Neutrophil (primary cell): ENCODE results near the gene ZNF530.

Experiments
- H3K27ac ChIP-seq: fragments of 200-600 bp; sonication (generic); 2 replicates; pipeline ENCODE4 v1.5.1; 2016; ENCODE audit warnings: mild to moderate bottlenecking, moderate library complexity
- H3K27me3 ChIP-seq: fragments of 200-600 bp; sonication (generic); 2 replicates; pipeline ENCODE4 v1.6.0; 2016; ENCODE audit warnings: mild to moderate bottlenecking
- H3K36me3 ChIP-seq: fragments of 200-600 bp; sonication (generic); 2 replicates; pipeline ENCODE4 v1.5.1; 2017
- H3K4me1 ChIP-seq, 2 experiments: fragments of 200-600 bp in 1 of 2; sonication (generic) in 1 of 2; 1 replicate in 1 of 2; 2 replicates in 1 of 2; pipeline versions ENCODE4 v1.5.1 to v1.6.1; 2013 to 2016; ENCODE audit warnings: low read depth in 1 of 2, low read length in 1 of 2, mild to moderate bottlenecking in 1 of 2, moderate library complexity in 1 of 2; ENCODE audit not compliant: control insufficient read depth in 1 of 2, insufficient read depth in 1 of 2
- H3K4me3 ChIP-seq, 2 experiments: fragments of 200-600 bp in 1 of 2; sonication (generic) in 1 of 2; 1 replicate in 1 of 2; 2 replicates in 1 of 2; pipeline ENCODE4 v1.5.1; 2013 to 2016; ENCODE audit warnings: low read depth in 1 of 2, low read length in 1 of 2, mild to moderate bottlenecking in 1 of 2, moderate library complexity in 1 of 2
- H3K9me3 ChIP-seq: fragments of 200-600 bp; sonication (generic); 2 replicates; pipeline ENCODE4 v1.5.1; 2016
- TF ChIP-seq, protein P1 (sequence below): fragments of 200-600 bp; sonication (generic); IDR thresholded peaks from 2 replicates; pipeline ENCODE4 v1.5.1; 2016; ENCODE audit warnings: antibody characterized with exemption

The ZNF530 gene

DNA sequence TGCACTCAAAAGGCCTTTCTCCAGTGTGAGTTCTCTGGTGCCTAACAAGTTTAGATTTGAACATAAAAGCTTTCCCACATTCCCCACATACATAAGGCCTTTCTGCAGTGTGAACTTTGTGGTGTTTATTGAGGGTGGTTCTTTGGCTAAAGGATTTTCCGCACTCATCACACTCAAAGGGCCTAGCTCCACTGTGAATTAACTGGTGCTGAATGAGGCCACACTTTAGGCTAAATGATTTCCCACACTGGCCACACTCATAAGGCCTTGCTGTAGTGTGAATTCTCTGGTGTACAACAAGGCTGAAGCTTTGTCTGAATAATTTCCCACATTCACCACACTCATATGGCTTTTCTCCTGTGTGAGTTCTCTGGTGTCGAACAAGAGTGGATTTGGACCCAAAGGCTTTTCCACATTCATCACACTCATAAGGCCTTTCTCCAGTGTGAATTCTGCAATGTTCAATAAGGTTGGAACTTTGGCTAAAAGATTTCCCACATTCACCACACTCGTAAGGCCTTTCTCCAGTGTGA, 27.2 kb upstream of the ZNF530 start:
- H3K36me3 ChIP-seq: peaks cover 7% of the 10 kb centered on the region
- no peaks in the 10 kb centered on the region for H3K27me3 ChIP-seq
- TF ChIP-seq, protein P1, sequence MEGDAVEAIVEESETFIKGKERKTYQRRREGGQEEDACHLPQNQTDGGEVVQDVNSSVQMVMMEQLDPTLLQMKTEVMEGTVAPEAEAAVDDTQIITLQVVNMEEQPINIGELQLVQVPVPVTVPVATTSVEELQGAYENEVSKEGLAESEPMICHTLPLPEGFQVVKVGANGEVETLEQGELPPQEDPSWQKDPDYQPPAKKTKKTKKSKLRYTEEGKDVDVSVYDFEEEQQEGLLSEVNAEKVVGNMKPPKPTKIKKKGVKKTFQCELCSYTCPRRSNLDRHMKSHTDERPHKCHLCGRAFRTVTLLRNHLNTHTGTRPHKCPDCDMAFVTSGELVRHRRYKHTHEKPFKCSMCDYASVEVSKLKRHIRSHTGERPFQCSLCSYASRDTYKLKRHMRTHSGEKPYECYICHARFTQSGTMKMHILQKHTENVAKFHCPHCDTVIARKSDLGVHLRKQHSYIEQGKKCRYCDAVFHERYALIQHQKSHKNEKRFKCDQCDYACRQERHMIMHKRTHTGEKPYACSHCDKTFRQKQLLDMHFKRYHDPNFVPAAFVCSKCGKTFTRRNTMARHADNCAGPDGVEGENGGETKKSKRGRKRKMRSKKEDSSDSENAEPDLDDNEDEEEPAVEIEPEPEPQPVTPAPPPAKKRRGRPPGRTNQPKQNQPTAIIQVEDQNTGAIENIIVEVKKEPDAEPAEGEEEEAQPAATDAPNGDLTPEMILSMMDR: no peak
- no peak overlapping the region for H3K4me3 ChIP-seq
- H3K9me3 ChIP-seq: peaks cover 65% of the 10 kb centered on the region
- H3K4me1 ChIP-seq: no peaks in the 10 kb centered on the region
- H3K27ac ChIP-seq: no peak overlapping the region

DNA sequence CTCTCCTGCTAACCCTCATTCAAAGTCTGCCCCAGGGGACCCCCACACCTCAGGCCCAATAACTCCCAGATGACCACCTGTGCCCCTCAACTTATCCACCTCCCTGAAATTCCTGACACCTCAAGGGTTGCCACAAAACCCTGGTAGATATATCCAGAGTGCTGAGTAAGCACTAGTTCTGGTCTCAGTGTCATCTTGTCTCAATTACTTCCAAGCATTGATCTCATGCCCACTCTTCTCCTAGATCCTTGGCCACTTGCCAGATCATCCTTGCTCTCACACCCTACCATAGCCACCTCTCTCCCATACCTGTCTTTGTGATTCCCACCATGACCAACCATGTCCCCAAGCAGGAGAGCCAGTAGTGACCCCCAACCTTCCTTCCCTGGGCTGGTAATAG, 23.0 kb upstream of the ZNF530 start:
- no peaks in the 10 kb centered on the region for H3K27me3 ChIP-seq
- TF ChIP-seq, protein P1: no peak
- H3K4me1 ChIP-seq: peaks cover 11% of the 10 kb centered on the region in 2 experiments
- H3K36me3 ChIP-seq: peaks cover 7% of the 10 kb centered on the region
- no peak overlapping the region for H3K4me3 ChIP-seq
- no peak overlapping the region for H3K27ac ChIP-seq
- H3K9me3 ChIP-seq: peaks cover 43% of the 10 kb centered on the region

DNA sequence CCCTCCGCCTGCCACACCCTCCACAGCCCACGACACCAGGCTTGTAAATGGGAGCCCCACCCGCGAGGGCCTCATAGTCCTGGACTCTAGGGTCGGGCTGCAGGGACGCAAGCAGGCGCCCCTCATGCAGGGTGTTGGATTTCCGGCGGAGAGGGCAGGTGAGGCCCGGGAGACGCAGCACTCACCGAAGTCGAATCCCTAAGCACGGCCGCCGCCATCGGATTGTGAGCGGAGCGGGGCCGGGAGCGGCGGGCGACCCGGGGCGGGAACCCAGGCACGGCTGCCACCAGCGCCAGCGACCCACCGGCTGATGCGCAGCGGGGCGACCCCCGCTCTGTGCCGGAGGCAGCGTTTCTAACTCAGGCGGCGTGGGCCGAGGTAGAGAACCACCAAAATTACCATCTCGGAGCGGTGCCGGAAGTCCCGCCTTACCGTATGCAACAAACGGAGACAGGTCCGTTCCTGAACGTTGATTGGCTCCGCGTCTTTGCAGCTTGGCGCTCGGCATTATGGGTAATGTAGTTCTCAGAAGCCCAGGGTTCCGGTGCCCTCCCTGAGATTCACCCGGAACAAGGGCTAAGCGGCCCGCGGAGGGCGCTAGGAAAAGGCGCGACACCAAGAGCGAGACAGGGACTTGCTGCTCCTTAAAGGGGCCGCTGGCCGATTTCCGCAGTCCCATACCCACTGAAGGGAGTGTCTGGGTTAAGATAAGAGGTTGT, 21.0 kb upstream of the ZNF530 start, which contains the start of gene ZNF416:
Gene ZNF416 (minus strand): TSS at position 425 of the 719 bp plus-strand sequence. CDS start 207 bp downstream, at position 218.
- Histone ChIP-seq H3K27me3 (peaks cover 5% of the 10 kb centered on the region), H3K4me3 (peak within 1 kb of the TSS; percentile 75 to 82), H3K36me3 (no peaks in the 10 kb centered on the region), H3K27ac (peak within 1 kb of the TSS; percentile 46), H3K4me1 (peaks cover 15 to 16% of the 10 kb centered on the region in 2 experiments), H3K9me3 (peaks cover 29% of the 10 kb centered on the region)
- TF ChIP-seq, protein P1: no peak

DNA sequence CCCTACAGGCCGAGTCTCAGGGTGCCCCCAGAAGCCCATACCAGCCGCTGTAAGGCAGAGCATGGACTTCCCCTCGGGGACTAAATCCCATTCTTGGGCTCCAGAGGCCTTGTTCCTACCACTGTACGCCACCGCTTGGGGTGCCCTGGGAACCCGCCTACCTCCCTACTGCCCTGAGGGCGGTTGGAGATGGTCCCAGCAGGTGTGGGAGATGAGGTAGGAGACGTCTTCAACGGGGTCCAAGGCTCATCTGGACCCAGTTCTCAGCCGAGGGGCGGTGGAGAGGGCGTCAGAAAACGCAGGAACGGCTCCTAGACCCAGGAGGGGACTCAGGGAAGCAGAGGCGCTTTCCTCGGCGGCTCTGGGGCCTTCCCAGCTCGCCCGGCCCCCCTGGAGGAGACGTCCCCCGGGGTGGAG, 16.6 kb upstream of the ZNF530 start:
- Histone ChIP-seq H3K9me3 (peaks cover 16% of the 10 kb centered on the region), H3K4me3 (peak overlapping the region; percentile 61 to 74), H3K27ac (no peak overlapping the region), H3K36me3 (no peaks in the 10 kb centered on the region), H3K4me1 (peaks cover 16 to 21% of the 10 kb centered on the region in 2 experiments), H3K27me3 (peaks cover 8% of the 10 kb centered on the region)
- TF ChIP-seq, protein P1: no peak

DNA sequence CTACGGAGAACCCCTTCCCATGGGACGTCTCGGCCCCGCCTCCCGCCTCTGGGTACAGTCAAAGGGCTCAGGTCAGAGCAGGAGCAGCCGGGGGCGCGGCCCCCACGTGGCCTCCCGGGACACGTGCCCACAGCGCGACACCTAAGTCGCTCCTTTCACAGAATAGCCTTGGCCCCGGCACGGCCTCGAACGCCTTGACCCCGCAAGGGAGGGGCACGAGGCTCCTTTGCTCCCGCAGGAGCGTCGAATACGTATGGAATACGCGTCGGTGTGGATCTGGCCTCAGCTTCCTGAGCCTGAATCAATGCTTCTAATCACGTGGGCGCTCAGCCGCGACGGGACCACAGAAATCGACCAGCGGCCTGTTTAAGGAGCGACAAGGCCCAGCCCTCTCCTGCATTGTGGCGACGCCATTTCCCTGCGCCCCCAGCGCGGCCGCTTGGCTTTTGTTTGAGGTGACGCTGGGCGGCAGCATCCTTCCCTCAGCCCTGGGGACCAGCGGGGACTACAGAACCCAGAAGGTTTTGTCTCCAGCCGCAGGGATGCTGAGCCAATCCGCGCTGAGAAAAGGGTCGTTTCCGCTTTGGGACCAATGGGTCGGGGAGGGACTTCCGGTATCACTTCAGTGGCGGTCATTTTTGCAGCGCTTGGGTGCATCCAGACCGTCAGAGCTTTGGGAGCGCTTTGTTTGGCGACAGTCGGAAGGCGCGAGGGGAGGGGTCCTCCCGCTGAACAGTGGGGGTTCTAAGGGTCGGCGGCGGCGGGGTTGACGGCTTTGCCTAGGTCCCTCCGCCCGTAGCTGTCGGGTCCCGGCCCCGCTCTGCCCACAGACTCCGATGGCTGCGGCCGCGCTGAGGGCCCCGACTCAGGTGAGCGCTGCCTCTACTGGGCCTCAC, 15.9 kb upstream of the ZNF530 start, which contains the start of gene ZIK1:
Gene ZIK1 (plus strand): TSS at position 625 of the 896 bp plus-strand sequence. CDS start 212 bp downstream, at position 837.
- Histone ChIP-seq H3K9me3 (peaks cover 16% of the 10 kb centered on the region), H3K27ac (no peak within 1 kb of the TSS), H3K36me3 (no peaks in the 10 kb centered on the region), H3K4me1 (peaks cover 12 to 17% of the 10 kb centered on the region in 2 experiments), H3K4me3 (peak within 1 kb of the TSS; percentile 61 to 74), H3K27me3 (peaks cover 8% of the 10 kb centered on the region)
- TF ChIP-seq, protein P1: no peak
